Activated T-cell treated with anti-CD3 and anti-CD28 coated beads, Interleukin-2, amount 50 U/mL, for 4 hours (primary cell): Measurements from ENCODE around the gene MMRN2. TPM values are rescaled to one million over a fixed set of nuclear protein-coding genes. Genes with fewer than 3 reads are reported as not detected.
A peak's percentile ranks its signal among the peaks of the same experiment; 100 is the strongest.
"Not testable (repeated sequence)": the region's sequence is repeated elsewhere in the genome, so short reads cannot be mapped to it uniquely, and the experiment has no call there.

Experiments used
- ATAC-seq, 2 donors: fragments of 200-7000 bp; cut with Tn5 transposase; one replicate each; pipeline ENCODE4 v1.10.0; 2021
- DNase-seq: peaks from one replicate; pipeline ENCODE4 v3.0.0-alpha.2; 2020
- H3K27me3 Mint-ChIP-seq: one replicate; pipeline ENCODE4 v1.8.0; 2021; ENCODE audit warnings: low read depth, mixed read lengths
- H3K36me3 Mint-ChIP-seq: one replicate; pipeline ENCODE4 v1.8.0; 2022; ENCODE audit warnings: mixed read lengths; ENCODE audit not compliant: insufficient read depth
- H3K4me1 Mint-ChIP-seq: one replicate; pipeline ENCODE4 v1.8.0; 2021; ENCODE audit warnings: low read depth, mixed read lengths
- H3K4me3 Mint-ChIP-seq: one replicate; pipeline ENCODE4 v1.8.0; 2021; ENCODE audit warnings: mild to moderate bottlenecking, moderate library complexity, mixed read lengths
- H3K9me3 Mint-ChIP-seq: one replicate; pipeline ENCODE4 v1.8.0; 2021; ENCODE audit warnings: mixed read lengths
- total RNA-seq, 3 donors: library from RNA; stranded (reverse); gene quantifications; one replicate each; pipeline ENCODE4 v1.2.1, GENCODE V29; 2021

The MMRN2 gene
- total RNA-seq, 3 donors from 2014 or later: 0.18 TPM; not detected in 2

DNA sequence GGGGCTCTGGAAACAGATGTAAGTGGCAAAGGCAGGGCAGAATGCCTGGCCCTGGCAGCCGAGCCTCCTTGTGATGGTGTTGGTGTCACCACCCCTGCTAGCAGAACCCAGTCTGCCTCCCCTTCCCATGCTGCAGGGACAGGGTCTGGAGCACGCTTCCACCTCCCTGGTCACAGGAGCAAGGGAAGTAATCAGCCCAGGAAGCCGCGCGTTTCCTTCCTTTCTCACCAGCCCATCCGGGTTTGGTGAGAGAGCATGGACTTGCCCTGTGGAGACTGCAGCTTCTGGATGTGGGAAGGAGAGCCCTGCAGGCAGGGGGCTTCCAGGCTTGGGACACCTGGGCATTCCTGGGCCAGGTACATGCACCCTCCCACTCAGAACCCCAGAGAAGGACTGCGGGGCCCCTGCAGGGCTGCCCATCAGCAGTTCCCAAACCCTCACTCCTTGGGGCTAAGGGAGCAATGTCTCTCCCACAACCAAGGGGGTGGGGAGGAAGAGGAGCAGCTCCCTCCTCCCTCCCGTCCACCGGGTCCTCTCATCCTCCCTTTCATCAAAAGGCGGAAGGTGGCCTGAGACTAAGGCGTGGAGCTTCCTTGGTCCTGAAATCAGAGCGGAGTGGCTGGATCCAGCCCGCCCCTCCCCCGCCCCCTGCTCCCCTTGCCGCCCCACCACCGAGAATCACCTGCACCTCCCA, 1.8 kb downstream of the MMRN2 start:
- Mint-ChIP-seq H3K27me3 (no peaks in the 10 kb centered on the region), H3K9me3 (peaks cover 12% of the 10 kb centered on the region), H3K4me1 (peaks cover 9% of the 10 kb centered on the region), H3K36me3 (peaks cover 2% of the 10 kb centered on the region), H3K4me3 (no peak overlapping the region)
- ATAC-seq: no peak
- DNase-seq: no peak

DNA sequence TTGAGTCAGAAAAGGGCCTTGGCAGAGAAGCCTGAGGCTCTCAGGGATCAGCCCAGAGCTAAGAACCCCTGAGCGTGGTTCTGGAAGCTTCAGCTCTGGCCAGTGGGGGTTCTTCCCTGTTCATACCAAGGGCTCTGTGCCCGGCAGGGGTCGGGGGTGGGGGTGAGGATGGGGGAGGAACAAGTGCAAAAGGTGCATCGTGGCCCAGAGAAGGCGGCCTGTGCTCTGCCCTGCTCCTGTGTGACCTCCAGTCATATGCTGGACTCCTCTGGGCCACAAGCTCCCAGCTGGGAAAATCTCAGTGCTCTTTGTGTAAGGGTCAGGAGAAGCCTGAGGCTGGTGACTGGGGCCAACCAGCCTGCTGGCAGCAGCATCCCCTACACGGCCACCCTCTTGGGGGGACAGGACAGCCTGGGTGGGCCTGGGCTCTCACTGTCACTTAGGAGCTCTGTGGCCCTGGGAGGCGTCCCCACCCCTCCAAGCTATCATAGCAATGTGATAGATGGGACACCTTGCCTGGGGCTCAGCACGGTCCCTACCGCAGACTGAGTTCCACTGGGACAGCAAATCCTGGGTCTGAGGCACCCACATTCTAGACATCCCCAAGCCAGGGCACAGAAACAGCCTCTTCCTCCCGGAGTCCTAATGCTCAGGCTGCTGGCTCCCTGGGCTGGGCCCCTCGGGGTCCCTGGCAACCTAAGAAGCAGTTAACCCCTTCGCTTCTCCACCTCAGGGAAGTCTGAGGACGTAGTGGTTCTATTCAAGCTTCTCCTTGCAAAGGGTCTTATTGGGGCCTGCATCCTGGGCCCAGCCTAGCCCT, 2.5 kb downstream of the MMRN2 start:
- DNase-seq (no peak), ATAC-seq (no peak)
- H3K9me3 Mint-ChIP-seq: peaks cover 12% of the 10 kb centered on the region
- no peak overlapping the region for H3K4me3 Mint-ChIP-seq
- H3K27me3 Mint-ChIP-seq: no peaks in the 10 kb centered on the region
- peaks cover 11% of the 10 kb centered on the region for H3K4me1 Mint-ChIP-seq
- H3K36me3 Mint-ChIP-seq: peaks cover 2% of the 10 kb centered on the region

DNA sequence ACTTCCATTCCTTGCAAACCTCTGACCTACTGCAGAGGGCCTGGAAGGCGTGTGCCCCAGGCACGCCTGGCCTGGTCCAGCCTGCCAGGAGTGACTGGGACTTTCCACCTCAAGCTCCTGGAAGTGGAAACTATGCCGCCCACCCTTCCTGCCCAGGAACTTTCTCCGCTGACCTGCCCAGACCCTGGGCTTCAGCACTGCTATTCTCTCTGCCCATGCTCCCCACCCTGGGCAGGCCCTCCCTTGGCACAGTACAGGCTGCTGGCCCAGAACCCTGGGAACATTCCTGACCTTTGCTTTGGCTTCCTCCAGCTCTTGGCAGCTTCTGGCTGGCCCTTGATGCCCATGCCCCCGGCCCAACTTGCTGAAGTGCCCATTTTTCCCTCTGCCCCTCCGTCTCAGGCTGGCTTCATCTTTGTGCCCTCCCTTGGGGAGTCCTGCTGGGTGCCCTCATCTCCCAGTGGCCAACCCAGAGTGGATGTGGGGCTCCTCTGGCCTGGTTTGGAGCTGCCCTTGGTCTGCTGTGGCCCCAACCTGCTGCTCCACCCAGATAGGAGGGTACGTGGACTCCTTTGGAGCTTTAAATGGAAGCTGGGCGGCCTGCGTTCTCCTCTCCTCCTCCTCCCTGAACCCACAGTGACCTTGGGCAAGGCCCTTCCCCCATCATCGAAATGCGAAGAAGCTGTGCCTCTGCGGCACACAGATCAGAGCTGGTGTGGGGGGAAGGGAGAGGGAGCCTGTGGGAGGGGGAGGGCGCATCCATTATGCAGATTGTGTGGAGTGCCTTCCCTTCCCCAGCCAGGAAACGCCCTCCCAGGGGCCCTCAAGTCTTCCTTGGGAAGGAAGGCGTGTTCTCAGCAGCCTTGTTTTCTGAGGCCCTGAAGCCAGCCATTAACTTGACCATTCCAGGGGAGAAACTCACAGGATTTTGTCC, 3.4 kb downstream of the MMRN2 start:
- H3K36me3 Mint-ChIP-seq: peaks cover 2% of the 10 kb centered on the region
- no peak for ATAC-seq

DNA sequence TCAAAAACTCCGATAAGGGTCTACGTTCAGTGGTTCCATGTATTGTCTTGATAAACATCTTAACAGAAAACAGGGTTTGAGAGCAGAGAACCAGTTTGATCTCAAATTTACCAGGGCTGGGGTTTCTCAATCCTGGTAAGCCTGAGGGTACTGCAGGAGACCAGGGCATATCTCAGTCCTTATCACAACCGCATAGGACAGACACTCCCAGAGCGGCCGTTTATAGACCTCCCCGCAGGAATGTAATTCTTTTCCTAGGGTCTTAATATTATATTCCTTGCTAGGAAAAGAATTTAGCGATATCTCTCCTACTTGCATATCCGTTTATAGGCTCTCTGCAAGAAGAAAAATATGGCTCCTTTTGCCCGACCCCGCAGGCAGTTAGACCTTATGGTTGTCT, 4.7 kb downstream of the MMRN2 start:
- DNase-seq, ATAC-seq, H3K27me3 Mint-ChIP-seq, H3K4me3 Mint-ChIP-seq, H3K36me3 Mint-ChIP-seq: not testable (repeated sequence)
- Mint-ChIP-seq H3K4me1 (peaks cover 21% of the 10 kb centered on the region), H3K9me3 (peaks cover 12% of the 10 kb centered on the region)

More for the DNA sequence above, 3.4 kb downstream of the MMRN2 start:
- no peak for DNase-seq
- no peaks in the 10 kb centered on the region for H3K27me3 Mint-ChIP-seq
- no peak overlapping the region for H3K4me3 Mint-ChIP-seq
- H3K9me3 Mint-ChIP-seq: peaks cover 12% of the 10 kb centered on the region
- peaks cover 18% of the 10 kb centered on the region for H3K4me1 Mint-ChIP-seq

DNA sequence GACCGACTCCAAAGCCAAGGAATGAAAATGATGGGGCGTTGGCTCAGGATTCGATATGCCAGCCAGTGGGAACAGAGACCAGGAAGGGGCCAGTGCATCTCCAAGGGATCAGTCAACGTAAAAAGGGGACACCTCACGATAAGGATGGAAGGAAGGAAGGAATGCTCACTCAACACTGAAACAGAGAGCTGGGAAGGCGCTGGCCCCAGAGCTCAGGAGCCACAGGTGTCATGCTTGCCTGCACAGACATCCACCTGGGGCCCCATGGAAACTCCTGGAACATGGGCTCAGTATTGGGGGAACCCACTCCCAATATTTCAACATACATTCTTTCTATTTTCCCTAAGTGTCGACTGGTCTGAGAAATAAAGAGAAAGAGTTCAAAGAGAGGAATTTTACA, 5.3 kb downstream of the MMRN2 start:
- H3K4me3 Mint-ChIP-seq: no peak overlapping the region
- peaks cover 21% of the 10 kb centered on the region for H3K4me1 Mint-ChIP-seq
- peaks cover 12% of the 10 kb centered on the region for H3K9me3 Mint-ChIP-seq
- H3K27me3 Mint-ChIP-seq: no peaks in the 10 kb centered on the region
- ATAC-seq (no peak), DNase-seq (no peak)
- peaks cover 2% of the 10 kb centered on the region for H3K36me3 Mint-ChIP-seq

DNA sequence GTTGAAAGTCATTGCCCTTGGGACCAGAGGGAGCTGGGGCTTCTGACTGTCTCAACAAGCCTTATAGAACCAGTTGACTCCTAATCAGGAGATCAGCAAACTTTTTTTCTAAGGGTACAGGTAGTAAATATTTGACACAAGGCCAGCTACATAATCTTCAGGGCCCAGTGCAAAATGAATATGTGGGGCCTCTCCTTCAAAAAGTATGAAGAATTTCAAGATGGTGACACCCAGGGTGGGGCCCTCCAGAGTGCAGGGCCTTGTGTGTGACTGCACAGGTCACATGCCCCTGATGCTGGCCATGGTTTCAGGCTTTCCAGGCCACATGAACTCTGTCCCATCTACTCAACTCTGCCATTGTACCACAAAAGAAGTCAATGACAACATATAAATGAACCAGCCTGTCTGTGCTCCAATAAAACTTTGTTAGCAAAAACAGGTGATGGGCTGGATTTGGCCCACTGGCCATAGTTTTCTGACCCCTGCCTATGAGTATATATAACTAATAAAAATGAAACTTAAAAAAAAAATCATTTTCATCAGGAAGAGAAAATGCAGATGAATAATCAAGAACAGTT, 6.1 kb downstream of the MMRN2 start:
- H3K9me3 Mint-ChIP-seq: peaks cover 12% of the 10 kb centered on the region
- no peak for ATAC-seq
- peaks cover 2% of the 10 kb centered on the region for H3K36me3 Mint-ChIP-seq
- DNase-seq: no peak
- H3K4me3 Mint-ChIP-seq: no peak overlapping the region
- peaks cover 2% of the 10 kb centered on the region for H3K27me3 Mint-ChIP-seq
- peaks cover 21% of the 10 kb centered on the region for H3K4me1 Mint-ChIP-seq

DNA sequence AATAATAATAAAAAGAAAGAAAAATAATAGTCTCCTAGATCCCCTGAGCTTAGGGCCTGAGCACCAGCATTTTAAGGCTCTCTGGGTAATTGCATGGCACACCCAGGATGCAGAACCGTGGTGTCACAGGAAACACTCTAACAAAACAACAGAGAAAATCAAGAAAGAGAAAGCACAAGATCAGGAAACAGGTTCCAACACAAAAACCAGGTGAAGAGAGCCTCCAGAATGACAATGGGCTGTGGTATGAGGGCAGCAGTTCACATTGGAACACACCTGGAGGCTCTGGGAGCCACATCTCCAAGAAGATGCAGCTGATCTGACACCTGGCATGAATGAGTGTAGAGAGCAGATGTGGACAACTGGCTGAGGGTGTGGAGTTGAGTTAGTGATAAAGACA, 7.1 kb downstream of the MMRN2 start:
- H3K4me3 Mint-ChIP-seq: no peak overlapping the region
- ATAC-seq: no peak
- DNase-seq: no peak
- H3K4me1 Mint-ChIP-seq: peaks cover 23% of the 10 kb centered on the region
- H3K9me3 Mint-ChIP-seq: peaks cover 12% of the 10 kb centered on the region
- peaks cover 2% of the 10 kb centered on the region for H3K36me3 Mint-ChIP-seq
- peaks cover 2% of the 10 kb centered on the region for H3K27me3 Mint-ChIP-seq

DNA sequence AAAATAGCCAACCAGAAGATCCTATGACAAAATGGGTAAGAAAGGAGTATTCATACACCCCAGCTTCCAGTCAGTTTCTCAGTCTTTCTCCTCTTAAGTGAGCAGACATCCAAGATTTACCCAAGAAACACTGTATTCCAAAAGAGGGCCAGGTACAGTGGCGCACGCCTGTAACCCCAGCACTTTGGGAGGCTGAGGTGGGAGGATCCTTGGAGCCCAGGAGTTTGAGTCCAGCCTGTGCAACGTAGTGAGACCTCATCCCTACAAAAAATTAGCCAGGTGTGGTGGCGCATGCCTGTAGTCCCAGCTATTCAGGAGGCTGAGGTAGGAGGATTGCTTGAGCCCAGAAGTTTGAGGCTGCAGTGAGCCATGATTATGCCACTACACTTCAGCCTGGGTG, 9.6 kb downstream of the MMRN2 start:
- ATAC-seq, H3K36me3 Mint-ChIP-seq, H3K9me3 Mint-ChIP-seq, H3K27me3 Mint-ChIP-seq, DNase-seq, H3K4me3 Mint-ChIP-seq: not testable (repeated sequence)
- H3K4me1 Mint-ChIP-seq: peaks cover 23% of the 10 kb centered on the region

DNA sequence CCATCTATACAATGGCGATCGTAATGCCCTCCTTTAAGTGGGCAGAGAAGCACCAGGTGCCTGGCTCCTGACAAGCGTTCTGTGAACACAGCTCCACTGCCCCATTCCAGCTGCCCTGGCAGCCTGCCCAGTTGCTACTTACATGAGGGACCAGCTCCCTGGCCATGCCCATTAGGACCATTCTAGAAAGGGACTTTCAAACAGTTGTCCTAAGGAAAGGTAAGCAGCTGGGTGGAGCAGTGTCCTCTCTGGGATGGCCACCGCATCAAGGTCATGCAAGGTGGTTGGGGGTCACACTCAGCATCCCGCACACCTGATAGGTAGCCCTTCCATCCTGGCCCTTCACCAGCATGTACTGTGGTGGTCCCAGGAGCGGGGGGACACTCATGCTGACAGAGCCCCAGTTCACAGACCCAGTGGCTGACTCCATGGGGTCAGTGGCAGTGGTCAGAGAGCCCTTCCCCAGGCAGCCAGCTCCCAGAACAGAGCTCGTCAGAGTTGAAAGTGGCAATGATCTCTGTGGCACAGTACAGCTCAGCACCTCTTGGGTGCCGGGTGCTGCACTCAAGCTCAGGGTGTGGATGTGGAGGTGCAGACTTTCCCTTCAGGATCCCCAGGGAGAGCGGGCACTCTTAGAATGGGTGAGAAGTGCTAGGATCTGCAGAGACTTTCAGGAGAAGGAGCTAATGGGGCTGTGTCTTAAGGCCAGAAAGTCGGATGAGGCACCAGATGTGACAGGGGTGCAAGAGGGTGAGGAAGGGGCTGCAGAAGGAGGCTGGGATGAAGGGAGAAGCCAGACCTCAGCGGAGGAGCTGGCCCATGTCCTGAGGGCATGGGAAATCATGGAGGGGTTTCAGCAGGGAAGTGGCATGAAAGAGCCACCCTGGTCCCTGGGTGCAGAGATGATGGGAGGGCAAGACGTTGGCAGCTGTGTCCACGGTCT, 10.9 kb downstream of the MMRN2 start:
- Mint-ChIP-seq H3K9me3 (no peaks in the 10 kb centered on the region), H3K4me1 (peaks cover 21% of the 10 kb centered on the region), H3K4me3 (no peak overlapping the region), H3K36me3 (no peaks in the 10 kb centered on the region), H3K27me3 (peaks cover 2% of the 10 kb centered on the region)
- no peak for ATAC-seq
- DNase-seq: no peak

DNA sequence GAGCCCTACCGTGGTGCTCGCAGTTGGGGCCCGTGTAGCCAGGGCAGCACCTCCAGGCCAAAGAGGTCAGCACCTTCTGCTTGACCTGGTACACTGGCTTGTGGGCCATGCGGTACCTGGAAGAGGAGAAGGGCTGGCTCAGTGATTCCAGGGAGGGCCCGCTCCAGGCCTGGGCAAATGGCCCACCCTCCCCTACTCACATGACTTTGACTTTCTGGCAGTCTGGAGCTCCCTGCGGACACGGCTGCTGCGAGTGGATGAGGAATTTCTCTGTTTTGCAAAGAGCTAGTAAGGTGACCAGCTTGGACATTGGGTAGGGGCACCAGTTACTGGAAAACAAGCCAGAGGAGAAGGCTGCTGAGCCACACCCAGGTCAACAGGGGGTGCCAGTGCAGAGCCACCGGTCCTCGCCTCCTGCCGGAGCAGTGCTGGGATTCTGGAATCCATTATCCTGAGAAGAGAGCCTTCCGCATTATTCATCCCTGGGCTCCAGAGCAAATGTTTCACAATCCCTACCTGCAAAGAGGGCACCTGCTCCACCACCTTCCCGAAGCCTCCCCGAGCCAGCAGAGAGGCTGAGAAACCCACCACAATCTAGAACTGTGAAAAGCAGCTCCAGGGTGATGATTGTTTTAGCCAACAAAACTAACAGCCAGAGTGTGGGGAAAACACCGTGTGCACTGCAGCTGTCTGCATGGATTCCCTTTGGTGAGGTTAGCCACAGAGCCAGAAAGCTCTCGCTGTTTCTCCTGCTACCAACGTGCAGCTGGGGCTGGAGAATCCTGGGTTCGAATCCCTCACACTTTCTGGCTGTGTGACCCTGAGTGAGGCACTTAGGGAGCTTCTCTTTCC, 11.8 kb downstream of the MMRN2 start:
- H3K27me3 Mint-ChIP-seq: peaks cover 2% of the 10 kb centered on the region
- H3K36me3 Mint-ChIP-seq: no peaks in the 10 kb centered on the region
- no peak overlapping the region for H3K4me3 Mint-ChIP-seq
- H3K9me3 Mint-ChIP-seq: no peaks in the 10 kb centered on the region
- no peak for DNase-seq
- no peak for ATAC-seq
- H3K4me1 Mint-ChIP-seq: peaks cover 15% of the 10 kb centered on the region

DNA sequence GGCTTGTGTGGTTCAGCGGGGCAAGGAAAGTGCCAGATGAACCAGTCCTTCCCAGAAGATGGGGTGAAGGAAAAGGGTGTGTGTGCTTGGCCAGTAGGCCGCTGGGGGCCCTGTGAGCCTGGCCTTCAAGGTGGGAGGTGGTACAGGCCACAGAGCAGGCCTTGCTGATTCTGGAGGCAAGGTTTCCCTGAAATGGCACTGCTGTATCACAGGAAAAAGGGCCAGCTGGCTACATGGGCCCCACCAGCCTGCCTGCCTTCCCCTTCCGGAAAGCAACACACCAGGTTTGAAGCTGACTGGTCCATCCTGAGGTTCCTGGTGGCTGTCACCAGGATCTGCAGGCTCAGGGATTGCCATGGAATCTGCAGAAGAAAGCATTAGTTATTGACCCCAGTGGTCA, 12.5 kb downstream of the MMRN2 start:
- H3K9me3 Mint-ChIP-seq: no peaks in the 10 kb centered on the region
- peaks cover 2% of the 10 kb centered on the region for H3K27me3 Mint-ChIP-seq
- no peaks in the 10 kb centered on the region for H3K36me3 Mint-ChIP-seq
- H3K4me3 Mint-ChIP-seq: no peak overlapping the region
- DNase-seq: no peak
- ATAC-seq: no peak
- H3K4me1 Mint-ChIP-seq: peaks cover 11% of the 10 kb centered on the region

DNA sequence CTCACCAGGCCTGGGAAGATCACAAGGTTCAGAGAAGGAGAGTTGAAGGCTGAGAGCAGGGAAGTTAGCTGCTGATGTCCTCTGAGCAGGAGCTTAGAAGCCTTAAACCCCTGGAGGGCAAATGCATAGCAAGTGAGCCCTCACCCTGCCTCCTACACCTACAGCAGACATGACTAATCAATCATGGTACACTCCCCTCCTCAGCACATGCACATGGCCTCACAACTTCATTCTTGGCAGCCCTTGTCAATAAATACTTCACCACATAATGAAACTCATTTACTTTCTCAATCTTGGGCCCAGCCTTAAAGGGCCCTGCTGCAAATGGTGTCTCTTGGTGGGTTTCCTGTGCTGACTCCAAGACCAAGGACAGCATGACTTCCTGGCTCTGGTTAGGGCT, 12.9 kb downstream of the MMRN2 start:
- no peak for DNase-seq
- H3K27me3 Mint-ChIP-seq: peaks cover 2% of the 10 kb centered on the region
- H3K4me1 Mint-ChIP-seq: peaks cover 9% of the 10 kb centered on the region
- H3K4me3 Mint-ChIP-seq: no peak overlapping the region
- H3K9me3 Mint-ChIP-seq: no peaks in the 10 kb centered on the region
- ATAC-seq: peak in 1 of 2 donors; percentile 58
- no peaks in the 10 kb centered on the region for H3K36me3 Mint-ChIP-seq
